Glomerular visceral epithelial cell (primary cell): ENCODE data around the gene MAX.
"Not testable (repeated sequence)": the region's sequence is repeated elsewhere in the genome, so short reads cannot be mapped to it uniquely, and the experiment has no call there.

ENCODE experiments used
- DNase-seq: peaks from one replicate; pipeline ENCODE4 v3.0.0-alpha.2; 2016; ENCODE audit errors: extremely low spot score

Gene MAX

GRCh38 chr14:65104791-65105190 lies 2.5 kb upstream of the MAX start:
- no peak for DNase-seq

- DNase-seq = peak; percentile 9
Measured at GRCh38 chr14:65103150-65103760, 938 bp upstream of the MAX start.

- DNase-seq = peak; percentile 13
Measured at GRCh38 chr14:65101631-65102440, 481 bp downstream of the MAX start.

GRCh38 chr14:65100922-65101541 lies 1.3 kb downstream of the MAX start:
- no peak for DNase-seq

GRCh38 chr14:65098586-65098985 lies 3.7 kb downstream of the MAX start:
- peak; percentile 9 for DNase-seq

- DNase-seq = no peak
Measured at GRCh38 chr14:65096323-65097089, 5.8 kb downstream of the MAX start.

- no peak for DNase-seq
Measured at GRCh38 chr14:65095633-65096205, 6.6 kb downstream of the MAX start.

- no peak for DNase-seq
Measured at GRCh38 chr14:65092349-65092748, 10.0 kb downstream of the MAX start.

- DNase-seq = not testable (repeated sequence)
Measured at GRCh38 chr14:65087835-65088234, 14.5 kb downstream of the MAX start.

- not testable (repeated sequence) for DNase-seq
Measured at GRCh38 chr14:65086686-65087085, 15.6 kb downstream of the MAX start.

- DNase-seq = no peak
Measured at GRCh38 chr14:65084554-65085505, 17.5 kb downstream of the MAX start.

- no peak for DNase-seq
Measured at GRCh38 chr14:65082930-65083329, 19.4 kb downstream of the MAX start.

DNA sequence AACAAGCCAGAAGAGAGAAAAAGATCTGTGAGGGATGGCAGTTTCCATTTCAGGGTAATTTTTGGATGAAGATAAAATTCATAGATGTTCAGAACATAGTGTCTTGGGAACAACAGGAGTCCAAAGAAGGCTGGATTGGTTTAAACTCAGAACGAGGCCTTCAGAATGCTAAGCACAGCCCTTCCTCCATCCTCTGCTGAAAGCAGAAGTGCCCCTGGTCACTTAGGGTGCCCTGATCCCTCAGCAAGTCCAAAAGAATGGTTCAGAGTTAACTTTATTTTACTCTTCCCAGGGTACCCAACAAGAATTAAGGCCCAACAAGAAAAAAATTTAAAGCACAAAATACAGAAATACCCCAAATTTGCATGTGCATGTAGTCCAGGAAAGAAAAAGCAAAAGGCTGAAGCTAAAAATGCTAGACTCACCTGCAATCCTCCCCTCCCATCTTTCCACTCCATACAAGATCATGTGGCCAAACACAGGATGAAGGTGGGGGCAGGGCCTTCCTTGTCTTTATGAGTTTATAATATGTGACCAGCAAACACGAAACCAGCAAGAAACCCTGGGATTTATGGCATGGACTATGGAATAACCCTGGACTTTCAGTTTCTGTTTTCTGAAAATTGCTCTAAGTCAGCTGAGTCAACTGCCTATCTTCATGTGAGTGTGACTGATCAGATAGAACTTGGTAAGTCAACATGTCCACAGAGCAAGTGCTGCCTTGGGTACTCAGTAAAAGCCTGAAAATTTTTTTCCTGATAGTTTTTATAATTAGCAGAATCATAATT lies 21.2 kb downstream of the MAX start:
- DNase-seq = peak; percentile 21

DNA sequence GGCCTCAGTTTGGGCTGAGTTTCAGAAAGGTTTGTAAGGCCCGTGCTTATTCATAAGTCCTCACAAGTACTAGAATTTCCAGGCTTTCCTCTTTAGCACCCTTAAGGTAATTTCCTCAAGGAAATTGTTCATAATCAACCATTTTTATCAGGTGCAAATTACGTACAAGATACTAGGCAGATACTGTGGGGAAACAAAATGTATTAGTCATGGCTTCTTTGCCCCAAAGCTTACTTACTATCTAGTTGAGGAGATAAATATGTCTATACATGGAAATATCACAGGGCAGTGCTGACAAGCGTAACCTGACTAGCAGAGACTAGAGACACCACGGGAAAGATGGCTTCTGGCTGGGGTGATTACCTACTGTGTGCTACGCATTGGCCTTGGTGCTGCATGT lies 22.5 kb downstream of the MAX start:
- no peak for DNase-seq

GRCh38 chr14:65079201-65079600 lies 23.1 kb downstream of the MAX start:
- no peak for DNase-seq

DNA sequence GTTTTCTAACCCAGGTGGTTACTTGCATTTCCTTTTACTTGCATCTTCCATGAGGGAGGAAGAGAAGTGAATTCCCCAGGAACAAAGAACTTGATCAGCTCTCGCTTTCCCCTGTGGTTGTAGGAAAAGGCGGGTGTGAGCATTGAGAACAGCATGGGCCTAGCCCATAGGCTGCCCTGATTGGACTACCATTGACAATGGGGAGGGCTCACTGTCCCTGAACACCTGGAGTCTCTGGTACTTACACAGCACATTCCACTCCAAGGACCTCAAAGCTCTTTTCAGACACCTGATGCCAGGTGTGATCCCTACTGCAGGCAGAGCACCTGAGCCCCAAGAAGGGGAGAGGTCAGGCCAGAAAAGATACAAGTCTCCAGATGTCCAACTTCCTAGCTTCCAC lies 25.0 kb downstream of the MAX start:
- DNase-seq = no peak

GRCh38 chr14:65075628-65076325 lies 26.5 kb downstream of the MAX start:
- DNase-seq = no peak

DNA sequence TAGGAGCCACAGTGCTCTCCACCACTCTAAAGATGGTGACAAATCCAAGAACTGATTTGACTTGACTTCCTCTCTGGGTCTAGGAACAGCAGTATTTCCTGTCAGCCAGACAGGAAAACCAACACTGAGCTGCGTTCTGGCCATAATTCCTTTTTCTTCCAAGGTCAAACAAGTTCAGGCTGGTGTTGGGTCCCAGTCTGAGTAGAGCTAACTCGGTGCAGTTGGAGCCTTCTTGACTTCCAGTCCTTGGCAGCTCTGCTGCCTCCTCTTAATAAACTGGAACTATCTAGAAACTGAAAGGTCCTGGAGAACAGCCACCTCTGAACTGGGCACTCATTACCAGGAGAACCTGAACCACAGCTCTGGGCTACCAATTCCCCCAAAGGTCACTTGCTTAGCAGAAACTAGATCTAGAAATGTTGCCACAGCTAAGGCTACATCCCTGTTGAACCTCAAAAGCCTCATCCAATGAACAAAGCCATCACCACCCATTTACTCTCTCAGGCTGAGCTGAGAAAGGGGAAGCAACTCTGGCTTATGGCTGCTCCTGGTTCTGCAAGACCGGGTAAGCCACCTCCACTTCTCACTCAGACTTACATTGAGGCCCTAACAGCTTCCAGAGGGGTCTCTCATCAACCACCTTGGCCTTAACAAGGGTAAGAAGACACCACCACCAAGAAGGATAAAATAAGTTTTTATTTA lies 27.7 kb downstream of the MAX start:
- DNase-seq = no peak
